NCI-H2196 (cell line): ENCODE measurements around the gene SEPTIN8.

Source experiments
- DNase-seq: peaks from one replicate; lab custom pipeline; 2025; ENCODE audit not compliant: unreplicated experiment; lab: John Stamatoyannopoulos, UW

Gene SEPTIN8

GRCh38 chr5:132777209-132778069 is at the start of gene SEPTIN8:
Gene SEPTIN8, minus strand, starts transcription at chr5:132777239. Its CDS starts 102 bp downstream, at chr5:132777137.
- DNase-seq, result peak; percentile 31

GRCh38 chr5:132826424-132827082 is 49.5 kb upstream of the SEPTIN8 start:
- no peak for DNase-seq

GRCh38 chr5:132825834-132826391 is 48.9 kb upstream of the SEPTIN8 start:
- DNase-seq, result no peak

GRCh38 chr5:132825033-132825833 is 48.2 kb upstream of the SEPTIN8 start:
- no peak for DNase-seq

GRCh38 chr5:132824426-132824825 is 47.4 kb upstream of the SEPTIN8 start:
- DNase-seq, result no peak

GRCh38 chr5:132823481-132824050 is 46.5 kb upstream of the SEPTIN8 start:
- no peak for DNase-seq

- no peak for DNase-seq
These were observed 45.8 kb upstream of the SEPTIN8 start for GRCh38 chr5:132822650-132823480.

- DNase-seq, result no peak
These were observed 44.8 kb upstream of the SEPTIN8 start for GRCh38 chr5:132821791-132822190.

- no peak for DNase-seq
These were observed 44.3 kb upstream of the SEPTIN8 start for GRCh38 chr5:132821350-132821749.

GRCh38 chr5:132820162-132820754 is 43.2 kb upstream of the SEPTIN8 start:
- DNase-seq, result peak; percentile 93

GRCh38 chr5:132819468-132819867 is 42.4 kb upstream of the SEPTIN8 start:
- no peak for DNase-seq

- no peak for DNase-seq
These were observed 40.0 kb upstream of the SEPTIN8 start for GRCh38 chr5:132817011-132817410.

GRCh38 chr5:132816554-132816953 is 39.5 kb upstream of the SEPTIN8 start:
- no peak for DNase-seq

GRCh38 chr5:132816083-132816482 is 39.0 kb upstream of the SEPTIN8 start:
- DNase-seq, result no peak

GRCh38 chr5:132815454-132815853 is 38.4 kb upstream of the SEPTIN8 start:
- no peak for DNase-seq

GRCh38 chr5:132814503-132815294 is 37.7 kb upstream of the SEPTIN8 start:
- DNase-seq, result no peak

- no peak for DNase-seq
These were observed 36.8 kb upstream of the SEPTIN8 start for GRCh38 chr5:132813599-132814502.
